OCI-LY1 (cell line): ENCODE measurements around the gene CSTF1.

Experiments
- H2AFZ ChIP-seq: fragments of 200-600 bp; sonication (generic), shearing (Covaris generic); 2 replicates; pipeline ENCODE4 v1.6.0; 2014; ENCODE audit warnings: antibody characterized with exemption, mild to moderate bottlenecking, low read length
- H3F3A ChIP-seq: fragments of 200-600 bp; sonication (generic), shearing (Covaris generic); 2 replicates; pipeline ENCODE4 v1.6.0; 2014; ENCODE audit warnings: mild to moderate bottlenecking, antibody characterized with exemption, low read length, moderate library complexity; ENCODE audit not compliant: insufficient read depth
- H3K27ac ChIP-seq: fragments of 200-600 bp; sonication (generic); 2 replicates; pipeline ENCODE4 v1.5.1; 2014; ENCODE audit warnings: low read length, mixed run types, mild to moderate bottlenecking, low read depth; ENCODE audit not compliant: poor library complexity, severe bottlenecking
- H3K27me3 ChIP-seq: fragments of 200-600 bp; sonication (generic); 2 replicates; pipeline ENCODE4 v1.6.0; 2014; ENCODE audit warnings: antibody characterized with exemption, mild to moderate bottlenecking, low read length, moderate library complexity; ENCODE audit not compliant: insufficient read depth
- H3K36me3 ChIP-seq: fragments of 200-600 bp; sonication (generic); 2 replicates; pipeline ENCODE4 v1.6.1; 2014; ENCODE audit warnings: mild to moderate bottlenecking, antibody characterized with exemption, low read length, moderate library complexity, mixed read lengths; ENCODE audit not compliant: insufficient read depth
- H3K4me1 ChIP-seq: fragments of 200-600 bp; sonication (generic); 2 replicates; pipeline ENCODE4 v1.5.1; 2014; ENCODE audit warnings: mild to moderate bottlenecking, low read length, moderate library complexity; ENCODE audit not compliant: insufficient read depth, severe bottlenecking
- H3K4me2 ChIP-seq: fragments of 200-600 bp; sonication (generic), shearing (Covaris generic); 2 replicates; pipeline ENCODE4 v1.6.1; 2014; ENCODE audit warnings: low read length
- H3K4me3 ChIP-seq: fragments of 200-600 bp; sonication (generic); 2 replicates; pipeline ENCODE4 v1.5.1; 2014; ENCODE audit warnings: low read length, low read depth, mild to moderate bottlenecking, mixed read lengths; ENCODE audit not compliant: poor library complexity, severe bottlenecking
- H3K79me2 ChIP-seq: fragments of 200-600 bp; shearing (Covaris generic); 2 replicates; pipeline ENCODE4 v1.6.1; 2016; ENCODE audit warnings: mixed run types, low read length, mixed read lengths; ENCODE audit not compliant: insufficient read depth
- H3K9ac ChIP-seq: fragments of 200-600 bp; sonication (generic), shearing (Covaris generic); 2 replicates; pipeline ENCODE4 v1.6.1; 2014; ENCODE audit warnings: mild to moderate bottlenecking, low read length, mixed read lengths
- H3K9me2 ChIP-seq: fragments of 200-600 bp; sonication (generic), shearing (Covaris generic); 2 replicates; pipeline ENCODE4 v1.6.1; 2014; ENCODE audit warnings: low read depth, mild to moderate bottlenecking, low read length, mixed read lengths
- H3K9me3 ChIP-seq: fragments of 200-600 bp; shearing (Covaris generic); 2 replicates; pipeline ENCODE4 v1.6.1; 2014; ENCODE audit warnings: low read length, mixed read lengths
- H4K20me1 ChIP-seq: fragments of 200-600 bp; sonication (generic), shearing (Covaris generic); 2 replicates; pipeline ENCODE4 v1.6.0; 2016; ENCODE audit warnings: mild to moderate bottlenecking, low read length; ENCODE audit not compliant: insufficient read depth
- CTCF ChIP-seq: fragments of 200-600 bp; sonication (generic), shearing (Covaris generic); IDR thresholded peaks from 2 replicates; pipeline ENCODE4 v1.5.1; 2017; ENCODE audit warnings: mild to moderate bottlenecking, antibody characterized with exemption, low read length, moderate library complexity, mixed read lengths
- EZH2 ChIP-seq: fragments of 200-600 bp; sonication (generic), shearing (Covaris generic); IDR thresholded peaks from 2 replicates; pipeline ENCODE4 v1.8.0; 2017; ENCODE audit warnings: borderline replicate concordance, mixed run types, mild to moderate bottlenecking, antibody characterized with exemption, low read length, moderate library complexity, mixed read lengths

Gene CSTF1

GRCh38 chr20:56391596-56392131 is 781 bp upstream of the CSTF1 start:
- Histone ChIP-seq H3K4me1 (peaks cover 29% of the 10 kb centered on the region), H3K36me3 (peaks cover 65% of the 10 kb centered on the region)

GRCh38 chr20:56392881-56393482 is 537 bp downstream of the CSTF1 start:
- Histone ChIP-seq H3K9me2 (no peaks in the 10 kb centered on the region), H3K4me2 (peak overlapping the region; percentile 72), H3K9me3 (no peaks in the 10 kb centered on the region), H3K27ac (peak overlapping the region; percentile 88), H2AFZ (no peak overlapping the region), H3K9ac (peak overlapping the region; percentile 95), H3K4me3 (peak overlapping the region; percentile 94), H3K4me1 (peaks cover 29% of the 10 kb centered on the region), H3F3A (no peaks in the 10 kb centered on the region), H3K36me3 (peaks cover 66% of the 10 kb centered on the region), H3K27me3 (no peaks in the 10 kb centered on the region), H4K20me1 (no peaks in the 10 kb centered on the region), H3K79me2 (peaks cover 51% of the 10 kb centered on the region)
- TF ChIP-seq CTCF (no peak), EZH2 (no peak)

More at GRCh38 chr20:56391596-56392131, 781 bp upstream of the CSTF1 start:
- no peaks in the 10 kb centered on the region for H3K9me2 ChIP-seq
- no peak for TF ChIP-seq CTCF
- peak overlapping the region; percentile 88 for H3K27ac ChIP-seq
- peaks cover 53% of the 10 kb centered on the region for H3K79me2 ChIP-seq
- H2AFZ ChIP-seq, result no peak overlapping the region
- H4K20me1 ChIP-seq, result no peaks in the 10 kb centered on the region
- H3K27me3 ChIP-seq, result no peaks in the 10 kb centered on the region
- H3K4me2 ChIP-seq, result peak overlapping the region; percentile 94
- peak overlapping the region; percentile 95 for H3K9ac ChIP-seq
- peak overlapping the region; percentile 94 for H3K4me3 ChIP-seq
- H3K9me3 ChIP-seq, result no peaks in the 10 kb centered on the region
- H3F3A ChIP-seq, result no peaks in the 10 kb centered on the region

- Histone ChIP-seq H3K4me1 (peaks cover 29% of the 10 kb centered on the region), H3K4me2 (peak overlapping the region; percentile 72), H3K27ac (no peak overlapping the region), H3K9me3 (no peaks in the 10 kb centered on the region), H3K9ac (peak overlapping the region; percentile 95), H3F3A (no peaks in the 10 kb centered on the region), H3K9me2 (no peaks in the 10 kb centered on the region), H4K20me1 (no peaks in the 10 kb centered on the region), H3K79me2 (peaks cover 51% of the 10 kb centered on the region), H3K27me3 (no peaks in the 10 kb centered on the region), H2AFZ (no peak overlapping the region), H3K36me3 (peaks cover 67% of the 10 kb centered on the region), H3K4me3 (peak overlapping the region; percentile 94)
- no peak for TF ChIP-seq EZH2
- no peak for TF ChIP-seq CTCF
These were observed 1.2 kb downstream of the CSTF1 start for GRCh38 chr20:56393653-56394052.
